ENCODE results near the gene PPP6R2.
"Not testable (repeated sequence)": the region's sequence is repeated elsewhere in the genome, so short reads cannot be mapped to it uniquely, and the experiment has no call there.

The PPP6R2 gene

GRCh38 chr22:50398831-50399648 is 55.9 kb downstream of the PPP6R2 start:
- DNase-seq (ENCODE audit: low read depth in 3 of 3), result no peak

DNA sequence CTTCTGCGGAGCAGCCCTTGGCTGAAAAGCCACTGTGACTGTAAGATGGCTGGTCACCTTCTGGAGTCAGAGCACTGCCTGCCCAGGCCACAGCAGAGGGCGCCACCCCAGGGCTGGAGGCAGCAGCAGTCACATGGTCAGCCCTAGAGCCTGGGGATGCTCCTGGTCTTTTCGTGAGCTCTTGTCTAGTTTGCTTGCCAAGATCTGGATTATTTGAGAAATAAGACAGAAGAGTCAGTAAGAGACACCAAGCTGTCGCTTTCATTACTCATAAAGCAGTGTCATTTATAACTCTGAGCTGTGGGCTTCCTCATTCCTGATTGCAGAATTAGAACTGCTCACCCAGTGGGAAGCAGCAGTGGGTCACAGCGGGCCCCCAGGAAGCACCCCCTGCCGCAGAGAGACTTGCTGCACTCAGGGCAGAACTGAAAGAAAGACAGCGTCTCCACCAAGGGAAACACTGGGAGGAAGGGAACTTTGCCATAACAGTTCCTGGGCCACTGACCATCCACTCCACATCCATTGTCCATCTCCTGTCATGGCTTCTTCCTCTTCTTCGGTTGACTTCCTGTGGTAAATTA is 56.7 kb downstream of the PPP6R2 start:
- no peak for DNase-seq (ENCODE audit: low read depth in 3 of 3)

GRCh38 chr22:50400406-50400805 is 57.3 kb downstream of the PPP6R2 start:
- no peak for DNase-seq (ENCODE audit: low read depth in 3 of 3)

DNA sequence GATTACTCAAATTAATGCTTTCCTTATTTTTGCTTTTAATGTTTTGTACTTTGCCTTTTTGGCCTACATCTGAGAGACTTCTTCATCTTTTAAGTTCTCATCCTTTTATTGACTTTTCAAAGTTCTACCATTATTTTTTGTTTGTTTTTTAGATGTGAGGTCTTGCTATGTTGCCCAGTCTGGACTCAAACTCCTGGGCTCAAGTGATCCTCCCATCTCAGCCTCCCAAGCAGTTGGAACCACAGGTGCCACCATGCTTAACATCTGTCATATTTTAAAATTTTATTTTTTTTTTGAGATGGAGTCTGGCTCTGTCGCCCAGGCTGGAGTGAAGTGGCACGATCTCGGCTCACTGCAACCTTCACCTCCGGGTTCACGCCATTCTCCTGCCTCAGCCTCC is 57.8 kb downstream of the PPP6R2 start:
- no peak for DNase-seq (ENCODE audit: low read depth in 3 of 3)

GRCh38 chr22:50401907-50402306 is 58.8 kb downstream of the PPP6R2 start:
- DNase-seq (ENCODE audit: low read depth in 3 of 3), result no peak

DNA sequence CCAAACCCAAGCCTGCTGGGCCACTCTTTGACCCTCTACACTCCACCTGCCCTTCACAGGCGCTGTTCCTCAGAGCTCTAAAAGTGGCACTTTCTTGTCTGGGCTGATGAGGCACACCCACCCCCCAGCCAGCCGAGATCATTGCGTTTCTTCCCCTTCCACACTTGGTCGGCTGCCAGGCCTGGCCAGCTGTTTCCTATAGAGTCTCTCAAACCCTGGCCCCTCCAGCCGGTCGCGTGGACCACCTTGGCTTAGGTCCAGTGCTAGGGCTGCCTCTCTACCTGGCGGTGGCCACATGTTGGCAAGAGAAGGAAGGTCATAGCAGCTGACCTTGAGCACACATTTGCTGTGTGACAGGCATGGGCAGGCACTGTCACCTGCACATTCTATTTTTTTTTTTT is 60.6 kb downstream of the PPP6R2 start:
- no peak for DNase-seq (ENCODE audit: low read depth in 3 of 3)

DNA sequence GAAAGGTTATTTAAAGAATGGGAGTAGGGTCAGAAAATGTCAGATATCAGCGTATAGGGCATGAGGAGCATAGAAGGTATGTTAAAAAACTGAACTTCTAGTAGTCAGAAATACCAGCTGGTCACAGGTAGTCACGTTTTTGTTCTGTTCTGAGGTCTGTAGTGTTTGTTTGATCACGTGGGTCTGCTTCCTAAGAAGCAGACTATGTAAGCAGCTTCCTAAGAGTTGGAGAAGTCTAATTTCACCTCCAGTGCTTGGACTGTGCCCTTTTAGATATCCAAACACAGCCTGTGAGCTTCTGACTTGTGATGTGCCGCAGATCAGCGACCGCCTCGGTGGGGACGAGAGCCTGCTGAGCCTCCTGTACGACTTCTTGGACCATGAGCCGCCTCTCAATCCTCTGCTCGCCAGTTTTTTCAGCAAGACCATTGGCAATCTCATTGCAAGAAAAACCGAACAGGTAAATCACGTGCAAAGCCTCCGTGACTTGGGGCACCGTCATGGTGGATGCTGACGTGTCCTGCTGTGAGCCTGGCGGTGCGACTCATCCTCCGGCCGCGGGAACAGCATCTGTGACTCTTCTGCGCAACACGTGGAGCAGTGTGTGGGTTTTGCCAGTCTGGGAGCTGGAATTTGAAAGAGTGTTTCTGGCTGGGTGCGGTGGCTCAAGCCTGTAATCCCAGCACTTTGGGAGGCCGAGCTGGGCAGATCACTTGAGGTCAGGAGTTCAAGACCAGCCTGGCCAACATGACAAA is 63.5 kb downstream of the PPP6R2 start:
- no peak for DNase-seq (ENCODE audit: low read depth in 3 of 3)

DNA sequence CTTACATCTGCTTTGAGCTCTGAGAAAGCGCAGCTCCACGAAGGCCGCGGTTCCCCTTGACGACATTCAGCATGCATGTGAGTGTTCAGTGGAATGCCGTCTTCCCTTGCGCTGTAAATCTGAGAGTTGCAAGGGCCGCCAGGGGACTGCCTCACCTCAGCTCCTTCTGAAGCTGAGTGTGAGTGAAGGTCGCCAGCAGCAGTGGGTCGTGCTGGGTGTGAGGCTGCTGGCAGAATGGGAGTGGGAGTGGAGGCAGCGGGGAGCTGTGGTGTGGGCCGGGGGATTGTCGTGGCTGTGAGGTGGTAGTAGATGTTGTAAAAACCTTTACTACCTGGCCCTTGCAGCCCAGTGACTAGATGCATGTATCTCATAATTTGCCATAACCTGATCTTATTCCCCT is 65.2 kb downstream of the PPP6R2 start:
- DNase-seq (ENCODE audit: low read depth in 3 of 3), result no peak

DNA sequence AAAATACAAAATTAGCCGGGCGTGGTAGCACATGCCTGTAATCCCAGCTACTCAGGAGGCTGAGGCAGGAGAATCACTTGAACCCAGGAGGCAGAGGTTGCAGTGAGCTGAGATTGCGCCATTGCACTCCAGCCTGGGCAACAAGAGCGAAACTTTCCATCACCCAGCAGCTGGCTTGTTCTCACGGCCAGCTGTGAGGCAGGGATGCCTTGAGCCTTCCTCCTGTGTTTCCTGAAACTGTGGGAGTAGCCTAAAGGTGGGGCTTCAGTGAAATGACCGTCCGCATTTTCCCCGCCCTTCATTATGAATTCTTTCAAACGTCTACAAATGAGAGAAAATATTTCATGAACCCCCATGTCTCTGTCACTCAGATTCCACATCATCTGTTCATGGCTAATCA is 65.8 kb downstream of the PPP6R2 start:
- not testable (repeated sequence) for DNase-seq (ENCODE audit: low read depth in 3 of 3)

DNA sequence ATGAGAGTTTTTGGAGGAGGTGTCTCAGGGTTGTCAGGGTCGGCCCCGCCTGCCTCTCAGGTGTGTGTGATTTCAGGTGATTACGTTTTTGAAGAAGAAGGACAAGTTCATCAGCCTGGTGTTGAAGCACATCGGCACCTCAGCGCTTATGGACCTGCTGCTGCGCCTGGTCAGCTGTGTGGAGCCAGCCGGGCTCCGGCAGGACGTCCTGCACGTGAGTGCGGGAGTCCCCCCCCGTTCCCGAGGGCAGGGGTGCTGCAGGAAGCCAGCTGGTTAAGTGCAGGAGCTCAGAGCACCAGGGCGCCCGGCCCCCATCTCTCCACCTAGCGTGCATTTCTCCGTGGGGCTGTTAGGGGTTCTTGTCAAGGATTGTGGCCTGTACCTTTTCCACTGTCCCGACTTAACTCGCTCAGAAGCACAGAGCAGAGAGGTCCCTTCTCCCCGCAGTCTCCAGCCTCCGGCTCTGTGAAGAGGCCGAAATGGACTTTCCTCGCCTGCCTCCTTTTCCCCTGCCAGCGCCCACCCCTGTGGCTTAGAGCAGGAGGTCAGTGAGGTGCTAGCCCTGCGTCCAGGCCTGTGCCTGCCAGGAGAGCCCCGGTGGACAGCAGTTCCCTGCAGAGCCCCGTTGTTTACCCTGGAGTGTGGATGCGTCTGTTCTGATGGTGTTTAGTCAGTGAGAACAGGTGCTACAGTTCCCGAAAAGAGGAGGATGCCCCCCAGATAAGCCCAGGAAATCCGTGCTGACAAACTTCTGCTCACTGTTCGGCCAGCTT is 71.5 kb downstream of the PPP6R2 start:
- no peak for DNase-seq (ENCODE audit: low read depth in 3 of 3)

DNA sequence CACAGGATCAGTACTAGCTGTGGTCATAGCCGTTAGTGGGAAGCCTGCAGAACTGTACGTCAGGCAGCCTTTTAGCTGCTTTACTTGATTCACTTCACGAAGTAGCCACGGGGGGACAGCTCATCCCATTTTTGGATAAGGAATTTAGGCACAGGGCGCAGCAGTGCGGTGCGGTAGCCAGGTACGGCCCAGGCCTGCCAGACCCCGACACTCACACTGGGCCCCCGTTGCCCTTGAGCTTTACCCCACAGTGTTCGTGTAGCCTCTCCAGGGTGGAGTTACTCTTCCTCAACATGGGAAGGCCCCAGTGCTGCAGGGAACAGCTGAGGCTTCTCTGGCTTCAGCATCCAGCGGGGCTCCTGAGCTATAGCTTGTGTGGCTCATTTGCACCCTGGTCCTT is 72.3 kb downstream of the PPP6R2 start:
- no peak for DNase-seq (ENCODE audit: low read depth in 3 of 3)

DNA sequence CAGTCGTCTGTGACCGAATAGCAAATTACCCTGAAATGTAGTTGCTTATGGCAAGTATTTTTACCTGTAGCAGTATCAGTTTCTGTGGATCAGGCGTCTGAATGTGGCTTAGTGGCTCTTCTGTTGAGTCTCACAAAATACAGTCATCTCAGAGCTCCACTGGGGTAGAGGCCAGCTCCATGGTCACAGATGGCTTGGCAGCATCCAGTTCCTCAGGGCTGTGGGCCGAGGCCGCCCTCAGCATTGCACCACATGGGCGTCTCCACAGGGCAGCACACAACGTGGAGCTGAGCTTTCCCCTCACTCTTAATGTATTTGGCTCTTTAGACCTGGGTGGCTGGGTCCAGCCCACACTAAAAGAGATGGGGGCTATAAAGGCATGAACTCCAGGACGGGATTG is 73.9 kb downstream of the PPP6R2 start:
- DNase-seq (ENCODE audit: low read depth in 3 of 3), result no peak

DNA sequence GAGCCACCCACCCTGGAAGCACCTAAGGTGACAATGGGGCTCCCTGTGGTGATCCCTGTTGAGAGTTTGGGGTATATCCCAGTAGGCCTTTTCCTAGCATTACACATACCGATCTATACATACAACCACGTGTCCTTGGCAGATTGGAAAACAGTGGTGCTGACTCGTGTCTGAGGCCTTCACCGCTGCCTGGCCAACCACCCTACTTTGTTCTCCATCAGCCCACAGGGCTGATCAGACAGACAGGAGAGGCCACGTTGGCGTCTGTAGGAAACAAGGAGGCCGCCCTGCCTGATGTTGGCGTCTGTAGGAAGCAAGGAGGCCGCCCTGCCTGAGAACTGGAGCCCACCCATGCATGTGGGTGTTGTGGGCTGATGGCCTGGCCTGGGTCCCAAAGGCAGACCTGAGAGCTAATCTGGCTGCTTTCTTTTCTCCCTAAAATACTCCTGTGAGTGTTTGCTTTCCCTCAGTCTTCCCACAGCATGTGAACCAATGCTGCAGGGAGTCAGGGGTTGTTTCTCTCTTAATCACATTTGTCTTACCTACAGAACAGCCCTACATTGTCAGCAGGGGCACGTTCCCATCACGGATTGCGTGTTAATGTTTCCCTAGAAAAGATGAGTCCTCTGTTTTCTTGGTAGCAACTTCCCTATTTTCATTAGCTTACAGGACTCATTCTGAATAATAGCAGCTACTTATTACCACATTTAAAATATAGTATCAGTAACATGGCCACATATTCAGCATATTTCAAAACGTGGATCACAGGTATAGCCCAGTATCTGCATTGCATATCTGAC is 74.5 kb downstream of the PPP6R2 start:
- DNase-seq (ENCODE audit: low read depth in 3 of 3), result no peak

- no peak for DNase-seq (ENCODE audit: low read depth in 3 of 3)
Observed at GRCh38 chr22:50418624-50419023, 75.5 kb downstream of the PPP6R2 start.

- no peak for DNase-seq (ENCODE audit: low read depth in 3 of 3)
Observed at GRCh38 chr22:50419116-50419515, 76.0 kb downstream of the PPP6R2 start.

- no peak for DNase-seq (ENCODE audit: low read depth in 3 of 3)
Observed at GRCh38 chr22:50420015-50420414, 76.9 kb downstream of the PPP6R2 start.

GRCh38 chr22:50420581-50420980 is 77.5 kb downstream of the PPP6R2 start:
- DNase-seq (ENCODE audit: low read depth in 3 of 3), result no peak

- no peak for DNase-seq (ENCODE audit: low read depth in 3 of 3)
Observed at GRCh38 chr22:50422046-50422445, 78.9 kb downstream of the PPP6R2 start.

DNA sequence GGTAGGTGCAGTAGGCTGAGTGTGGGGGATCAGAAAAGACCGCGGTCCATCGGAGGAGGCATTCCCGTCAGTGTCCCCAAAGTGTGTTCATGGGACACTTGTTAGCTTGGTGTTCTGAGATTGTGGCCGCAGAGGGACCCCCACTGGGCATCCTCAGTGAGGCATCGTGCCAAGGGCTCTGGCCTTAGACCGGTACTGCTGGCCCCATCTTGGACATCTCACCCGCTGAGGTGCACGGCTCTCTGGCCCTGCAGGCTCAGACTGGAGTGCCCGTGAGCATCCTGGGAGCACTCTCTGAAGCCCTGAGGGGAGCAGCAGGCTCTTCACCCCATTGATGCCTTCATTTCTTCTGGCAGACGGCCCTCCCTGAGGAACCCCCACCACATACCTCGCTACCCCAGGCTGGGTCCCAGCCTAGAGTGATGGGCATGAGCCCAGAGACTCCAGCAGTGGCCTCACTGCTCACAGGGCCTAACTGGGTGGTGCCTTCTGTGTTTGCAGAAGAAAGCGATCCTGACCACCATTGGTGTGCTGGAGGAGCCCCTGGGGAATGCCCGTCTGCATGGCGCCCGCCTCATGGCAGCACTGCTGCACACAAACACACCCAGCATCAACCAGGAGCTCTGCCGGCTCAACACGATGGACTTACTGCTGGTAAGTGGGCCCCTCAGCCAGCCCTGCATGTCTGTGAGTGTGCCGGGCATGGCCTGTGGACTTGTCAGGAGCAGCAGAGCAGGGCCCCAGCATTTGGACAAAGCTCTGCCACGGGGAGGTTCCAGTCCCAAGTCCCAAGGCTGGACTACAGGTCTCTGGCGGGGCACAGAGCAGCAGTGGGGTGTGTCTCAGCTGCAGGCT is 80.1 kb downstream of the PPP6R2 start:
- DNase-seq (ENCODE audit: low read depth in 3 of 3), result no peak

GRCh38 chr22:50423956-50424355 is 80.8 kb downstream of the PPP6R2 start:
- no peak for DNase-seq (ENCODE audit: low read depth in 3 of 3)
